ENCODE results near the gene PAXIP1.
"Not testable (repeated sequence)": the region's sequence is repeated elsewhere in the genome, so short reads cannot be mapped to it uniquely, and the experiment has no call there.

PAXIP1 gene

GRCh38 chr7:154950960-154951359 is 52.0 kb downstream of the PAXIP1 start:
- H3K36me3 ChIP-seq (ENCODE audit: control insufficient read depth, insufficient read depth, low read length): peaks cover 10% of the 10 kb centered on the region
- no peak for TF ChIP-seq CTCF (IDR thresholded peaks at IDR 0.05; ENCODE audit: insufficient read depth, low read length, poor library complexity, severe bottlenecking)
- DNase-seq (ENCODE audit: extremely low read depth, insufficient read length): no peak
- no peaks in the 10 kb centered on the region for H3K27me3 ChIP-seq (replicated peaks; ENCODE audit: control insufficient read depth, insufficient read depth, low read length)
- H3K4me3 ChIP-seq (replicated peaks; ENCODE audit: low read depth, low read length): no peak overlapping the region

GRCh38 chr7:154947604-154948003 is 55.3 kb downstream of the PAXIP1 start:
- no peak for TF ChIP-seq CTCF (IDR thresholded peaks at IDR 0.05; ENCODE audit: insufficient read depth, low read length, poor library complexity, severe bottlenecking)
- H3K36me3 ChIP-seq (ENCODE audit: control insufficient read depth, insufficient read depth, low read length): peaks cover 11% of the 10 kb centered on the region
- no peaks in the 10 kb centered on the region for H3K27me3 ChIP-seq (replicated peaks; ENCODE audit: control insufficient read depth, insufficient read depth, low read length)
- DNase-seq (ENCODE audit: extremely low read depth, insufficient read length): no peak
- no peak overlapping the region for H3K4me3 ChIP-seq (replicated peaks; ENCODE audit: low read depth, low read length)

- no peak for TF ChIP-seq CTCF (IDR thresholded peaks at IDR 0.05; ENCODE audit: insufficient read depth, low read length, poor library complexity, severe bottlenecking)
- DNase-seq (ENCODE audit: extremely low read depth, insufficient read length): no peak
- Histone ChIP-seq H3K27me3 (replicated peaks; ENCODE audit: control insufficient read depth, insufficient read depth, low read length) (no peaks in the 10 kb centered on the region), H3K36me3 (ENCODE audit: control insufficient read depth, insufficient read depth, low read length) (peaks cover 9% of the 10 kb centered on the region), H3K4me3 (replicated peaks; ENCODE audit: low read depth, low read length) (no peak overlapping the region)
Observed at GRCh38 chr7:154946166-154946565, 56.8 kb downstream of the PAXIP1 start.

- TF ChIP-seq CTCF (IDR thresholded peaks at IDR 0.05; ENCODE audit: insufficient read depth, low read length, poor library complexity, severe bottlenecking): no peak
Observed at GRCh38 chr7:154943906-154944305, 59.0 kb downstream of the PAXIP1 start.

GRCh38 chr7:154942691-154943090 is 60.2 kb downstream of the PAXIP1 start:
- no peaks in the 10 kb centered on the region for H3K27me3 ChIP-seq (replicated peaks; ENCODE audit: control insufficient read depth, insufficient read depth, low read length)
- TF ChIP-seq CTCF (IDR thresholded peaks at IDR 0.05; ENCODE audit: insufficient read depth, low read length, poor library complexity, severe bottlenecking): no peak
- peaks cover 7% of the 10 kb centered on the region for H3K36me3 ChIP-seq (ENCODE audit: control insufficient read depth, insufficient read depth, low read length)
- no peak overlapping the region for H3K4me3 ChIP-seq (replicated peaks; ENCODE audit: low read depth, low read length)
- DNase-seq (ENCODE audit: extremely low read depth, insufficient read length): no peak

More at GRCh38 chr7:154943906-154944305, 59.0 kb downstream of the PAXIP1 start:
- no peak overlapping the region for H3K4me3 ChIP-seq (replicated peaks; ENCODE audit: low read depth, low read length)
- no peak for DNase-seq (ENCODE audit: extremely low read depth, insufficient read length)
- no peaks in the 10 kb centered on the region for H3K27me3 ChIP-seq (replicated peaks; ENCODE audit: control insufficient read depth, insufficient read depth, low read length)
- H3K36me3 ChIP-seq (ENCODE audit: control insufficient read depth, insufficient read depth, low read length): peaks cover 9% of the 10 kb centered on the region

- no peak overlapping the region for H3K4me3 ChIP-seq (replicated peaks; ENCODE audit: low read depth, low read length)
- H3K27me3 ChIP-seq (replicated peaks; ENCODE audit: control insufficient read depth, insufficient read depth, low read length): no peaks in the 10 kb centered on the region
- TF ChIP-seq CTCF (IDR thresholded peaks at IDR 0.05; ENCODE audit: insufficient read depth, low read length, poor library complexity, severe bottlenecking): no peak
- no peaks in the 10 kb centered on the region; the same call in 1 of the 2 replicates for H3K36me3 ChIP-seq (ENCODE audit: control insufficient read depth, insufficient read depth, low read length)
- DNase-seq (ENCODE audit: extremely low read depth, insufficient read length): no peak
Observed at GRCh38 chr7:154937837-154938236, 65.1 kb downstream of the PAXIP1 start.

- not testable (repeated sequence) for H3K27me3 ChIP-seq (replicated peaks; ENCODE audit: control insufficient read depth, insufficient read depth, low read length); DNase-seq (ENCODE audit: extremely low read depth, insufficient read length); H3K36me3 ChIP-seq (ENCODE audit: control insufficient read depth, insufficient read depth, low read length); H3K4me3 ChIP-seq (replicated peaks; ENCODE audit: low read depth, low read length)
Observed at GRCh38 chr7:154934353-154934952, 68.5 kb downstream of the PAXIP1 start.
